ENCODE results near the gene CDK5RAP2.

The CDK5RAP2 gene

GRCh38 chr9:120386390-120387131, 193.4 kb downstream of the CDK5RAP2 start:
- no peak overlapping the region for H3K4me3 ChIP-seq (ENCODE audit: low read depth, low read length)
- TF ChIP-seq CTCF (IDR thresholded peaks at IDR 0.05; ENCODE audit: borderline replicate concordance, insufficient read depth, low read depth, low read length) = no peak

- TF ChIP-seq CTCF (IDR thresholded peaks at IDR 0.05; ENCODE audit: borderline replicate concordance, insufficient read depth, low read depth, low read length) = no peak
These were observed 194.2 kb downstream of the CDK5RAP2 start for GRCh38 chr9:120385606-120386389.

GRCh38 chr9:120384925-120385272, 195.1 kb downstream of the CDK5RAP2 start:
- TF ChIP-seq CTCF (IDR thresholded peaks at IDR 0.05; ENCODE audit: borderline replicate concordance, insufficient read depth, low read depth, low read length) = no peak
- H3K4me3 ChIP-seq (ENCODE audit: low read depth, low read length) = no peak overlapping the region

More at GRCh38 chr9:120385606-120386389, 194.2 kb downstream of the CDK5RAP2 start:
- no peak overlapping the region for H3K4me3 ChIP-seq (ENCODE audit: low read depth, low read length)

- TF ChIP-seq CTCF (IDR thresholded peaks at IDR 0.05; ENCODE audit: borderline replicate concordance, insufficient read depth, low read depth, low read length) = no peak
- no peak overlapping the region for H3K4me3 ChIP-seq (ENCODE audit: low read depth, low read length)
These were observed 195.7 kb downstream of the CDK5RAP2 start for GRCh38 chr9:120383999-120384924.

GRCh38 chr9:120383611-120383998, 196.4 kb downstream of the CDK5RAP2 start:
- no peak for TF ChIP-seq CTCF (IDR thresholded peaks at IDR 0.05; ENCODE audit: borderline replicate concordance, insufficient read depth, low read depth, low read length)
- no peak overlapping the region for H3K4me3 ChIP-seq (ENCODE audit: low read depth, low read length)

- TF ChIP-seq CTCF (IDR thresholded peaks at IDR 0.05; ENCODE audit: borderline replicate concordance, insufficient read depth, low read depth, low read length) = no peak
- no peak overlapping the region for H3K4me3 ChIP-seq (ENCODE audit: low read depth, low read length)
These were observed 197.5 kb downstream of the CDK5RAP2 start for GRCh38 chr9:120382453-120382852.
